DOHH2 (cell line): ENCODE data around the gene SLF2.

Experiments
- H3F3A ChIP-seq: fragments of 200-600 bp; sonication (generic), shearing (Covaris generic); 2 replicates; pipeline ENCODE4 v1.6.0; 2016; ENCODE audit warnings: antibody characterized with exemption, mild to moderate bottlenecking; ENCODE audit not compliant: control insufficient read depth, insufficient read depth
- H3K27ac ChIP-seq: fragments of 200-600 bp; sonication (generic); 2 replicates; pipeline ENCODE4 v1.5.1; 2014; ENCODE audit warnings: low read depth, mild to moderate bottlenecking, low read length, moderate library complexity
- H3K27me3 ChIP-seq: fragments of 200-600 bp; sonication (generic); 2 replicates; pipeline ENCODE4 v1.6.1; 2014; ENCODE audit warnings: mild to moderate bottlenecking, low read length, mixed read lengths; ENCODE audit not compliant: control insufficient read depth
- H3K36me3 ChIP-seq: fragments of 200-600 bp; sonication (generic); 2 replicates; pipeline ENCODE4 v1.6.1; 2014; ENCODE audit warnings: mild to moderate bottlenecking, low read length, moderate library complexity, mixed read lengths; ENCODE audit not compliant: control insufficient read depth
- H3K4me1 ChIP-seq: fragments of 200-600 bp; sonication (generic); 2 replicates; pipeline ENCODE4 v1.6.1; 2014; ENCODE audit warnings: mild to moderate bottlenecking, low read length, mixed read lengths; ENCODE audit not compliant: control insufficient read depth
- H3K4me2 ChIP-seq: fragments of 200-600 bp; sonication (generic); 2 replicates; pipeline ENCODE4 v1.6.0; 2014; ENCODE audit warnings: mild to moderate bottlenecking, low read length, moderate library complexity
- H3K4me3 ChIP-seq: fragments of 200-600 bp; sonication (generic); 2 replicates; pipeline ENCODE4 v1.5.1; 2014; ENCODE audit warnings: mild to moderate bottlenecking, low read length, mixed read lengths
- H3K79me2 ChIP-seq: fragments of 200-600 bp; sonication (generic); 2 replicates; pipeline ENCODE4 v1.6.1; 2014; ENCODE audit warnings: mild to moderate bottlenecking, low read length, mixed read lengths; ENCODE audit not compliant: control insufficient read depth
- H3K9me2 ChIP-seq: fragments of 200-600 bp; sonication (generic); replicated peaks from 2 replicates; pipeline ENCODE4 v1.6.1; 2014; ENCODE audit warnings: mild to moderate bottlenecking, low read length, mixed read lengths; ENCODE audit not compliant: control insufficient read depth
- H3K9me3 ChIP-seq: fragments of 200-600 bp; sonication (generic); 2 replicates; pipeline ENCODE4 v1.6.1; 2014; ENCODE audit warnings: antibody characterized with exemption, low read length, mixed read lengths; ENCODE audit not compliant: control insufficient read depth, insufficient read depth
- H4K20me1 ChIP-seq: fragments of 200-600 bp; sonication (generic); 2 replicates; pipeline ENCODE4 v1.6.0; 2014; ENCODE audit warnings: low read depth, mild to moderate bottlenecking, antibody characterized with exemption, low read length, moderate library complexity; ENCODE audit not compliant: control insufficient read depth, insufficient read depth
- EZH2phosphoT487 ChIP-seq: fragments of 200-600 bp; sonication (generic); IDR thresholded peaks from 2 replicates; pipeline ENCODE4 v1.6.1; 2017; ENCODE audit warnings: borderline replicate concordance, mild to moderate bottlenecking, antibody characterized with exemption, low read length, moderate library complexity, mixed read lengths
- TF ChIP-seq, protein P1 (sequence below): fragments of 200-600 bp; sonication (generic); IDR thresholded peaks from one replicate; pipeline ENCODE4 v1.5.1; 2014; ENCODE audit warnings: antibody characterized with exemption, mild to moderate bottlenecking, low read depth, low read length; ENCODE audit not compliant: poor library complexity, severe bottlenecking

Gene SLF2

DNA sequence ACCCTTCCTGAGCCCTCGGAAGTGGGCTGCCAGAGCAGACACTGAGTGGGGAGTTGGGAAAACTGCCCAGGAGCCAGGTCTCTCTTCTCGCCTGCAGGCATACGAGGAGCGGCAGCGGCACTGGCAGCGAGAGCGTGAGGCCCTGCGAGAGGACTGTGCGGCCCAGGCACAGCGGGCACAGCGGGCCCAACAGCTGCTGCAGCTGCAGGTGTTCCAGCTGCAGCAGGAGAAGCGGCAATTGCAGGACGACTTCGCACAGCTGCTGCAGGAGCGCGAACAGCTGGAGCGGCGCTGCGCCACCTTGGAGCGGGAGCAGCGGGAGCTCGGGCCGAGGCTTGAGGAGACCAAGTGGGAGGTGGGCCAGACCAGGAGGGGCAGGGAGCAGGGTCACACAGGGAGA lies 92.6 kb downstream of the SLF2 start:
- H3K79me2 ChIP-seq: peaks cover under 1% of the 10 kb centered on the region; the same call in 1 of the 2 replicates
- peaks cover under 1% of the 10 kb centered on the region; the same call in 1 of the 2 replicates for H3K4me1 ChIP-seq
- H3K4me2 ChIP-seq: no peak overlapping the region
- H3K36me3 ChIP-seq: no peaks in the 10 kb centered on the region; the same call in 1 of the 2 replicates
- no peaks in the 10 kb centered on the region for H4K20me1 ChIP-seq
- no peak overlapping the region for H3K4me3 ChIP-seq
- TF ChIP-seq, protein P1, sequence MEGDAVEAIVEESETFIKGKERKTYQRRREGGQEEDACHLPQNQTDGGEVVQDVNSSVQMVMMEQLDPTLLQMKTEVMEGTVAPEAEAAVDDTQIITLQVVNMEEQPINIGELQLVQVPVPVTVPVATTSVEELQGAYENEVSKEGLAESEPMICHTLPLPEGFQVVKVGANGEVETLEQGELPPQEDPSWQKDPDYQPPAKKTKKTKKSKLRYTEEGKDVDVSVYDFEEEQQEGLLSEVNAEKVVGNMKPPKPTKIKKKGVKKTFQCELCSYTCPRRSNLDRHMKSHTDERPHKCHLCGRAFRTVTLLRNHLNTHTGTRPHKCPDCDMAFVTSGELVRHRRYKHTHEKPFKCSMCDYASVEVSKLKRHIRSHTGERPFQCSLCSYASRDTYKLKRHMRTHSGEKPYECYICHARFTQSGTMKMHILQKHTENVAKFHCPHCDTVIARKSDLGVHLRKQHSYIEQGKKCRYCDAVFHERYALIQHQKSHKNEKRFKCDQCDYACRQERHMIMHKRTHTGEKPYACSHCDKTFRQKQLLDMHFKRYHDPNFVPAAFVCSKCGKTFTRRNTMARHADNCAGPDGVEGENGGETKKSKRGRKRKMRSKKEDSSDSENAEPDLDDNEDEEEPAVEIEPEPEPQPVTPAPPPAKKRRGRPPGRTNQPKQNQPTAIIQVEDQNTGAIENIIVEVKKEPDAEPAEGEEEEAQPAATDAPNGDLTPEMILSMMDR: no peak
- no peak for TF ChIP-seq EZH2phosphoT487
- H3K9me3 ChIP-seq: no peaks in the 10 kb centered on the region
- H3K27me3 ChIP-seq: no peaks in the 10 kb centered on the region
- H3K27ac ChIP-seq: no peak overlapping the region
- no peaks in the 10 kb centered on the region for H3K9me2 ChIP-seq
- 0 out of 2 replicates have a peak, but pooled peaks cover 2% of the 10 kb centered on the region for H3F3A ChIP-seq

DNA sequence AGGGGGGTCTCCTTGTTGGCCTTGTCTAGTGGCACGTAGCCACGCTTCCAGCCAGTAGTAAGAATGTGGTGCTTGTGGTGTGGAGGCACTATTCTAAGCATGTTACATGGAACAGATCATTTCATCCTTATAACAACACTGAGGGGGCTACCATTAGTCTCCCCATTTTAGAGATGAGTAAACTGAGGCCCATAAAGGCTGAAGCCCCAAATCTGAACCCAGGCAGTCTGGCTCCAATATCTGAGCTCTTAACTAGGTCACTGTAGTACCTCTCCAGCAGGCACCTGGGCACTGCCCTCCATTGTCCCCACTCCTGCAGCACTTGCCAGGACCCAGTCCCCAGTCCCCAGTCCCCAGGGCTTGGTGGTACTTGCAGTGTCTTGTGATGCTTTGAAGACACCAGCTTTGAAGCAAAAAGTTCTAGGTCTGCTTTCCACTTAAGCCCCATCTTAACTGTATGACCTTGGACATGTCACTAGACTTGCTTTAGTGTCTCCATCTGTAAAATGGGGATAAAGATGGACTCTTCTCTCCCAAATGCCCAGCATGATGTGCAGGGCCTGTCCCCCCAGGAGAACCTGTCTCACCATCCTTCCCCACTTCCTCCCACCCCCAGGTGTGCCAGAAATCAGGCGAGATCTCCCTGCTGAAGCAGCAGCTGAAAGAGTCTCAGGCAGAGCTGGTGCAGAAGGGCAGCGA lies 93.3 kb downstream of the SLF2 start:
- no peaks in the 10 kb centered on the region for H3K9me2 ChIP-seq
- no peaks in the 10 kb centered on the region for H3K9me3 ChIP-seq
- no peak overlapping the region for H3K4me2 ChIP-seq
- 0 out of 2 replicates have a peak, but pooled peaks cover 2% of the 10 kb centered on the region for H3F3A ChIP-seq
- no peaks in the 10 kb centered on the region; the same call in 1 of the 2 replicates for H3K4me1 ChIP-seq
- TF ChIP-seq EZH2phosphoT487: no peak
- TF ChIP-seq, protein P1: no peak
- H3K79me2 ChIP-seq: no peaks in the 10 kb centered on the region
- no peaks in the 10 kb centered on the region for H4K20me1 ChIP-seq
- no peak overlapping the region for H3K4me3 ChIP-seq
- no peaks in the 10 kb centered on the region for H3K27me3 ChIP-seq
- no peak overlapping the region for H3K27ac ChIP-seq
- no peaks in the 10 kb centered on the region; the same call in 1 of the 2 replicates for H3K36me3 ChIP-seq

DNA sequence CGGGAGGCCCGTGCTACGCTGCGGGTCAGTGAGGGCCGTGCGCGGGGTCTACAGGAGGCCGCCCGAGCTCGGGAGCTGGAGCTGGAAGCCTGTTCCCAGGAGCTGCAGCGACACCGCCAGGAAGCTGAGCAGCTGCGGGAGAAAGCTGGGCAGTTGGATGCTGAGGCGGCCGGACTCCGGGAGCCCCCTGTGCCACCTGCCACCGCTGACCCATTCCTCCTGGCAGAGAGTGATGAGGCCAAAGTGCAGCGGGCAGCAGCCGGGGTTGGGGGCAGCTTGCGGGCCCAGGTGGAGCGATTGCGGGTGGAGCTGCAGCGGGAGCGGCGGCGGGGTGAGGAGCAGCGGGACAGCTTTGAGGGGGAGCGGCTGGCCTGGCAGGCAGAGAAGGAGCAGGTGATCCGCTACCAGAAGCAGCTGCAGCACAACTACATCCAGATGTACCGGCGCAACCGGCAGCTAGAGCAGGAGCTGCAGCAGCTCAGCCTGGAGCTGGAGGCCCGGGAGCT lies 93.9 kb downstream of the SLF2 start:
- Histone ChIP-seq H3K4me3 (no peak overlapping the region), H3K27me3 (no peaks in the 10 kb centered on the region), H4K20me1 (no peaks in the 10 kb centered on the region), H3K9me2 (no peaks in the 10 kb centered on the region), H3K27ac (no peak overlapping the region), H3F3A (0 out of 2 replicates have a peak, but pooled peaks cover 2% of the 10 kb centered on the region), H3K4me2 (no peak overlapping the region), H3K36me3 (no peaks in the 10 kb centered on the region; the same call in 1 of the 2 replicates), H3K9me3 (no peaks in the 10 kb centered on the region), H3K79me2 (no peaks in the 10 kb centered on the region), H3K4me1 (no peaks in the 10 kb centered on the region)
- TF ChIP-seq EZH2phosphoT487: no peak
- TF ChIP-seq, protein P1: no peak
